Caki2 (cell line): ENCODE measurements around the gene LEKR1. TPM values are rescaled to one million over a fixed set of nuclear protein-coding genes. Genes with fewer than 3 reads are reported as not detected.
"Not testable (repeated sequence)": the region's sequence is repeated elsewhere in the genome, so short reads cannot be mapped to it uniquely, and the experiment has no call there.

Source experiments
- DNase-seq: peaks from one replicate; pipeline ENCODE4 v3.0.0-alpha.2; 2015; ENCODE audit warnings: low read depth
- in situ Hi-C: cut with HindIII; loops from 2 replicates; pipeline ENCODE4 v1.10.0; 2016; ENCODE audit warnings: low sequenced_read_pairs, low pct_unique_long_range_greater_than_20kb, mixed read lengths
- total RNA-seq: library from RNA; depleted of rRNA; stranded (reverse); fragments of >200 nt; shearing (Covaris generic); gene quantifications from 2 replicates; pipeline ENCODE4 v1.2.3, GENCODE V29; 2014; ENCODE audit warnings: low replicate concordance; rRNA removed

The LEKR1 gene
- 0.29 TPM in 1 of 2 replicates, not detected in the other for total RNA-seq

GRCh38 chr3:156826144-156826895, at the start of gene LEKR1:
LEKR1 (plus strand) TSS chr3:156826353; CDS start chr3:156829330, 2,977 bp downstream.
- DNase-seq: peak; percentile 95
- in situ Hi-C loops: no loop called here

GRCh38 chr3:156776871-156777270, 49.3 kb upstream of the LEKR1 start:
- in situ Hi-C loops: no loop called here

GRCh38 chr3:156781310-156782230, 44.6 kb upstream of the LEKR1 start:
- peak; percentile 77 for DNase-seq

More at GRCh38 chr3:156776871-156777270, 49.3 kb upstream of the LEKR1 start:
- DNase-seq: no peak

GRCh38 chr3:156782319-156782718, 43.8 kb upstream of the LEKR1 start:
- in situ Hi-C loops: no loop called here
- no peak for DNase-seq

More at GRCh38 chr3:156781310-156782230, 44.6 kb upstream of the LEKR1 start:
- in situ Hi-C loops: no loop called here

- no peak for DNase-seq
- in situ Hi-C loops: no loop called here
Observed at GRCh38 chr3:156782921-156783320, 43.2 kb upstream of the LEKR1 start.

- DNase-seq: no peak
- in situ Hi-C loops: no loop called here
Observed at GRCh38 chr3:156787001-156787400, 39.2 kb upstream of the LEKR1 start.

- DNase-seq: peak; percentile 67
Observed at GRCh38 chr3:156787926-156788663, 38.1 kb upstream of the LEKR1 start.

GRCh38 chr3:156788846-156789245, 37.3 kb upstream of the LEKR1 start:
- no peak for DNase-seq
- in situ Hi-C loops: no loop called here

More at GRCh38 chr3:156787926-156788663, 38.1 kb upstream of the LEKR1 start:
- in situ Hi-C loops: no loop called here

GRCh38 chr3:156790156-156790555, 36.0 kb upstream of the LEKR1 start:
- DNase-seq: no peak
- in situ Hi-C loops: no loop called here

- in situ Hi-C loops: no loop called here
- no peak for DNase-seq
Observed at GRCh38 chr3:156792114-156792513, 34.0 kb upstream of the LEKR1 start.

GRCh38 chr3:156792536-156792935, 33.6 kb upstream of the LEKR1 start:
- in situ Hi-C loops: no loop called here
- no peak for DNase-seq

GRCh38 chr3:156792945-156793344, 33.2 kb upstream of the LEKR1 start:
- no peak for DNase-seq
- in situ Hi-C loops: no loop called here

- in situ Hi-C loops: no loop called here
- no peak for DNase-seq
Observed at GRCh38 chr3:156793400-156793799, 32.8 kb upstream of the LEKR1 start.

- in situ Hi-C loops: no loop called here
- no peak for DNase-seq
Observed at GRCh38 chr3:156793851-156794250, 32.3 kb upstream of the LEKR1 start.

GRCh38 chr3:156795890-156796481, 30.2 kb upstream of the LEKR1 start:
- in situ Hi-C loops: no loop called here
- DNase-seq: peak; percentile 41

- in situ Hi-C loops: no loop called here
- DNase-seq: no peak
Observed at GRCh38 chr3:156797368-156797767, 28.8 kb upstream of the LEKR1 start.

GRCh38 chr3:156800287-156800686, 25.9 kb upstream of the LEKR1 start:
- DNase-seq, in situ Hi-C loops: not testable (repeated sequence)

GRCh38 chr3:156801746-156802145, 24.4 kb upstream of the LEKR1 start:
- no peak for DNase-seq
- in situ Hi-C loops: no loop called here
